Trophoblast cell (in vitro differentiated cells and primary cell): ENCODE measurements around the gene SRD5A1.

Source experiments
- DNase-seq, 2 donors: peaks; one replicate each; pipeline ENCODE4 v3.0.0-alpha.2; 2016
- H2AFZ ChIP-seq: 2 replicates; pipeline ENCODE4 v1.6.1; 2013; ENCODE audit warnings: low read length, moderate library complexity, mild to moderate bottlenecking; ENCODE audit not compliant: insufficient read depth, poor library complexity
- H2AK5ac ChIP-seq: 2 replicates; pipeline ENCODE4 v1.6.1; 2013; ENCODE audit warnings: mild to moderate bottlenecking, low read length
- H2BK120ac ChIP-seq: 2 replicates; pipeline ENCODE4 v1.6.1; 2013; ENCODE audit warnings: low read length, mild to moderate bottlenecking, moderate library complexity; ENCODE audit not compliant: insufficient read depth, poor library complexity
- H2BK12ac ChIP-seq: 2 replicates; pipeline ENCODE4 v1.6.1; 2013; ENCODE audit warnings: mild to moderate bottlenecking, low read length, moderate library complexity
- H2BK5ac ChIP-seq: 2 replicates; pipeline ENCODE4 v1.6.1; 2013; ENCODE audit warnings: low read length, low read depth, moderate library complexity, mild to moderate bottlenecking; ENCODE audit not compliant: poor library complexity
- H3K14ac ChIP-seq: 2 replicates; pipeline ENCODE4 v1.6.1; 2013; ENCODE audit warnings: mild to moderate bottlenecking, low read length
- H3K18ac ChIP-seq: 2 replicates; pipeline ENCODE4 v1.6.1; 2013; ENCODE audit warnings: mild to moderate bottlenecking, low read length
- H3K23ac ChIP-seq: 2 replicates; pipeline ENCODE4 v1.6.1; 2013; ENCODE audit warnings: low read length
- H3K27ac ChIP-seq: 2 replicates; pipeline ENCODE4 v1.5.1; 2013; ENCODE audit warnings: low read depth, mild to moderate bottlenecking, inconsistent platforms, low read length, moderate library complexity
- H3K27me3 ChIP-seq: 2 replicates; pipeline ENCODE4 v1.6.1; 2013; ENCODE audit warnings: inconsistent platforms, mild to moderate bottlenecking, low read length, moderate library complexity; ENCODE audit not compliant: insufficient read depth
- H3K36me3 ChIP-seq, 2 experiments: 1 replicate in 1 of 2; 2 replicates in 1 of 2; pipeline ENCODE4 v1.6.1; 2013; ENCODE audit warnings: low read length in 2 of 2, mild to moderate bottlenecking in 2 of 2, moderate library complexity in 1 of 2; ENCODE audit not compliant: insufficient read depth in 2 of 2, control insufficient read depth in 1 of 2
- H3K4ac ChIP-seq: 2 replicates; pipeline ENCODE4 v1.6.1; 2013; ENCODE audit warnings: low read depth, mild to moderate bottlenecking, low read length, moderate library complexity
- H3K4me1 ChIP-seq, 2 experiments: 1 replicate in 1 of 2; 2 replicates in 1 of 2; pipeline ENCODE4 v1.6.1; 2013; ENCODE audit warnings: low read length in 2 of 2, mild to moderate bottlenecking in 2 of 2, moderate library complexity in 1 of 2; ENCODE audit not compliant: insufficient read depth in 2 of 2, control insufficient read depth in 1 of 2
- H3K4me2 ChIP-seq: 2 replicates; pipeline ENCODE4 v1.6.1; 2013; ENCODE audit warnings: inconsistent platforms, mild to moderate bottlenecking, low read length, moderate library complexity
- H3K4me3 ChIP-seq: 2 replicates; pipeline ENCODE4 v1.5.1; 2013; ENCODE audit warnings: mild to moderate bottlenecking, low read depth, low read length, inconsistent platforms
- H3K79me1 ChIP-seq: one replicate; pipeline ENCODE4 v1.6.1; 2013; ENCODE audit warnings: low read length
- H3K79me2 ChIP-seq: 2 replicates; pipeline ENCODE4 v1.6.1; 2013; ENCODE audit warnings: low read length, mild to moderate bottlenecking; ENCODE audit not compliant: control insufficient read depth, insufficient read depth, poor library complexity
- H3K9ac ChIP-seq: 2 replicates; pipeline ENCODE4 v1.6.1; 2013; ENCODE audit warnings: mild to moderate bottlenecking, low read length
- H3K9me3 ChIP-seq: 2 replicates; pipeline ENCODE4 v1.6.1; 2013; ENCODE audit warnings: low read depth, mild to moderate bottlenecking, control low read depth, inconsistent platforms, low read length; ENCODE audit not compliant: insufficient read depth
- H4K12ac ChIP-seq: 2 replicates; pipeline ENCODE4 v1.6.1; 2013; ENCODE audit warnings: low read depth, mild to moderate bottlenecking, low read length, moderate library complexity
- H4K8ac ChIP-seq: 2 replicates; pipeline ENCODE4 v1.6.1; 2013; ENCODE audit warnings: low read depth, mild to moderate bottlenecking, low read length, moderate library complexity
- H4K91ac ChIP-seq: one replicate; pipeline ENCODE4 v1.6.1; 2013; ENCODE audit warnings: low read depth, mild to moderate bottlenecking, low read length, moderate library complexity
- WGBS: extraction: QIAGEN DNeasy Blood & Tissue Kit; methylation state at CpG from one replicate; pipeline ENCODE4 v1.1.7; 2013; ENCODE audit warnings: missing lambda C conversion rate; ENCODE audit not compliant: insufficient read length, insufficient coverage; ENCODE audit errors: extremely low coverage; 5-methylcytosine and 5-hydroxymethylcytosine counted together

Gene SRD5A1

GRCh38 chr5:6607559-6607936, 25.7 kb upstream of the SRD5A1 start:
- Histone ChIP-seq H3K4me1 (no peaks in the 10 kb centered on the region), H2BK12ac (no peak overlapping the region), H4K8ac (no peak overlapping the region), H2BK5ac (no peak overlapping the region), H3K4me3 (no peak overlapping the region), H3K9me3 (no peaks in the 10 kb centered on the region), H3K18ac (no peak overlapping the region), H3K27ac (no peak overlapping the region), H2AFZ (no peak overlapping the region), H3K9ac (no peak overlapping the region), H3K36me3 (peaks cover 50 to 68% of the 10 kb centered on the region in 2 experiments), H3K4ac (no peak overlapping the region), H3K27me3 (no peaks in the 10 kb centered on the region), H3K14ac (no peak overlapping the region), H3K4me2 (no peak overlapping the region), H4K91ac (no peak overlapping the region), H3K79me2 (no peaks in the 10 kb centered on the region), H4K12ac (no peak overlapping the region), H3K79me1 (no peaks in the 10 kb centered on the region), H2BK120ac (no peak overlapping the region), H3K23ac (no peak overlapping the region), H2AK5ac (no peak overlapping the region)
- no peak for DNase-seq
- WGBS = no CpG with 5 or more reads among the region's 5 CpGs

GRCh38 chr5:6608016-6608415, 25.2 kb upstream of the SRD5A1 start:
- no peak overlapping the region for H2AFZ ChIP-seq
- H4K8ac ChIP-seq = no peak overlapping the region
- H3K18ac ChIP-seq = no peak overlapping the region
- H3K79me2 ChIP-seq = no peaks in the 10 kb centered on the region
- no peak overlapping the region for H2BK5ac ChIP-seq
- no peaks in the 10 kb centered on the region for H3K4me1 ChIP-seq
- H3K23ac ChIP-seq = no peak overlapping the region
- WGBS = no CpG with 5 or more reads among the region's 3 CpGs
- H2AK5ac ChIP-seq = no peak overlapping the region
- H3K9ac ChIP-seq = no peak overlapping the region
- no peak overlapping the region for H2BK12ac ChIP-seq
- H4K91ac ChIP-seq = no peak overlapping the region
- no peak for DNase-seq
- no peak overlapping the region for H3K4ac ChIP-seq
- peaks cover 53 to 71% of the 10 kb centered on the region in 2 experiments for H3K36me3 ChIP-seq
- H3K27ac ChIP-seq = no peak overlapping the region
- H4K12ac ChIP-seq = no peak overlapping the region
- no peak overlapping the region for H3K4me2 ChIP-seq
- no peak overlapping the region for H2BK120ac ChIP-seq
- no peaks in the 10 kb centered on the region for H3K79me1 ChIP-seq
- H3K9me3 ChIP-seq = no peaks in the 10 kb centered on the region
- no peaks in the 10 kb centered on the region for H3K27me3 ChIP-seq
- H3K14ac ChIP-seq = no peak overlapping the region
- no peak overlapping the region for H3K4me3 ChIP-seq

- Histone ChIP-seq H3K9me3 (no peaks in the 10 kb centered on the region), H2BK5ac (no peak overlapping the region), H3K9ac (no peak overlapping the region), H4K91ac (no peak overlapping the region), H3K4me1 (no peaks in the 10 kb centered on the region), H3K4me2 (no peak overlapping the region), H2AFZ (no peak overlapping the region), H3K79me1 (no peaks in the 10 kb centered on the region), H3K4ac (no peak overlapping the region), H3K18ac (no peak overlapping the region), H2AK5ac (no peak overlapping the region), H3K14ac (no peak overlapping the region), H4K8ac (no peak overlapping the region), H3K27me3 (no peaks in the 10 kb centered on the region), H2BK12ac (no peak overlapping the region), H3K27ac (no peak overlapping the region), H3K79me2 (peaks cover 2% of the 10 kb centered on the region), H3K23ac (no peak overlapping the region), H3K4me3 (no peak overlapping the region), H4K12ac (no peak overlapping the region), H2BK120ac (no peak overlapping the region), H3K36me3 (peaks cover 48 to 69% of the 10 kb centered on the region in 2 experiments)
- DNase-seq = no peak
- whole genome bisulfite sequencing = no CpG with 5 or more reads among the region's 20 CpGs
Measured at GRCh38 chr5:6611334-6612256, 21.6 kb upstream of the SRD5A1 start.

GRCh38 chr5:6615034-6615815, 18.0 kb upstream of the SRD5A1 start:
- H2BK12ac ChIP-seq = no peak overlapping the region
- H3K36me3 ChIP-seq = peaks cover 31 to 59% of the 10 kb centered on the region in 2 experiments
- no peak overlapping the region for H3K9ac ChIP-seq
- no peak overlapping the region for H3K18ac ChIP-seq
- H2BK120ac ChIP-seq = no peak overlapping the region
- no peak overlapping the region for H3K27ac ChIP-seq
- H3K4me1 ChIP-seq = no peaks in the 10 kb centered on the region
- H3K4me3 ChIP-seq = no peak overlapping the region
- H3K4ac ChIP-seq = peak overlapping the region; percentile 14
- H2AFZ ChIP-seq = no peak overlapping the region
- no peak overlapping the region for H2BK5ac ChIP-seq
- no peak overlapping the region for H4K12ac ChIP-seq
- H2AK5ac ChIP-seq = no peak overlapping the region
- H4K91ac ChIP-seq = no peak overlapping the region
- H3K14ac ChIP-seq = no peak overlapping the region
- no peak overlapping the region for H4K8ac ChIP-seq
- H3K4me2 ChIP-seq = no peak overlapping the region
- H3K79me1 ChIP-seq = no peaks in the 10 kb centered on the region
- H3K23ac ChIP-seq = no peak overlapping the region
- DNase-seq = no peak
- no CpG with 5 or more reads among the region's 8 CpGs for WGBS
- H3K79me2 ChIP-seq = peaks cover 2% of the 10 kb centered on the region
- H3K9me3 ChIP-seq = no peaks in the 10 kb centered on the region
- no peaks in the 10 kb centered on the region for H3K27me3 ChIP-seq
